T-helper 22 cell (primary cell): ENCODE results near the gene ARAF.
"Not testable (repeated sequence)": the region's sequence is repeated elsewhere in the genome, so short reads cannot be mapped to it uniquely, and the experiment has no call there.

Source experiments
- DNase-seq: peaks from one replicate; pipeline ENCODE4 v3.0.0-alpha.2; 2020; ENCODE audit warnings: low read depth

The ARAF gene

DNA sequence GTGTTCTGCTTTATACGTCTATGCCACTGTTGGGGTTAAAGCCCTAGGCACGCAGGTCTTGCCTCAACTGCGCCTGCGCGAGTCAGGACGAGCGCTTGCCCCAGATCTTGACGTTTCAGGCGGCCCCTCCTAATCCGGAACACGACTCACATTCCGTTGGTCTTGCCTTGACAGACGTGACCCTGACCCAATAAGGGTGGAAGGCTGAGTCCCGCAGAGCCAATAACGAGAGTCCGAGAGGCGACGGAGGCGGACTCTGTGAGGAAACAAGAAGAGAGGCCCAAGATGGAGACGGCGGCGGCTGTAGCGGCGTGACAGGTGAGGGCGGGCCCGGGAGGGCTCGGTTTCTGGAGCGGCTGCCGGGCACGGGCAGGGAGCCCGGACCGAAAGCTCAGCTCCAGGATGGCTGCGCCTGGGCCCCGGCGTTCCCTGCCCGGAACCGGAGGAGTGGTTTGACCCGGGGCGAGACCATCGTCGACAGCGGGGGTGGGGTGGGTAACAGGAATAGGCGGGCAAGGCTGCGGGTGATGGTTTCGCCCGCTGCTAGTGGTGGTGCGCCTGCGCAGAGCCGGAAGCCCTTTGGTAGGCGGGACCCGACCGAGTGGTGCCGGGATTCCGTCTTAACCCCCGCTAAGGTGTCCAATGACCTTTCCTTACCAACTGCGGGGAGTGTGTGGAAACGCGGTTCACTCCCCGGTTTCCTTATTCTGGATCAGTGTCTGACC is at the start of gene ARAF:
Gene ARAF (plus strand): TSS at position 272 of the 725 bp plus-strand sequence. CDS start 1,763 bp downstream, outside the sequence.
- DNase-seq: peak; percentile 95

DNA sequence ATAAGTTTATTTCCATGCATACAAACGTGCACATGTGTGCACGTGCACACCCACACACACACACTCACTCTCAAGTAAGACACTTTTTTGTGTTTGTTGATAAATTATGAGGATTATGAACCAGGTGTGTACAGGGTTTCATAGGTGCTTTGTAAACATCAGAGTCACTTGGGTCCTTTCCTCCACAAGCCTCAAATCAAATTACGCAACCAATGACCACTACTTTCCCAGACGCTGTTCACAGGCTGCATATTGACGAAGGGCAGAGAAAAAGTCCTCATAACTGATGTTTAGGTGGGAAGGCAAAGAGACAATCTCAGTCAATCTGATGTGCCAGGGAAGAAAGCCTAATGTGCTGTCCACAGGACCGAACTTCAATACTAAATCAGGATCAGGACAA is 48.6 kb upstream of the ARAF start:
- not testable (repeated sequence) for DNase-seq

DNA sequence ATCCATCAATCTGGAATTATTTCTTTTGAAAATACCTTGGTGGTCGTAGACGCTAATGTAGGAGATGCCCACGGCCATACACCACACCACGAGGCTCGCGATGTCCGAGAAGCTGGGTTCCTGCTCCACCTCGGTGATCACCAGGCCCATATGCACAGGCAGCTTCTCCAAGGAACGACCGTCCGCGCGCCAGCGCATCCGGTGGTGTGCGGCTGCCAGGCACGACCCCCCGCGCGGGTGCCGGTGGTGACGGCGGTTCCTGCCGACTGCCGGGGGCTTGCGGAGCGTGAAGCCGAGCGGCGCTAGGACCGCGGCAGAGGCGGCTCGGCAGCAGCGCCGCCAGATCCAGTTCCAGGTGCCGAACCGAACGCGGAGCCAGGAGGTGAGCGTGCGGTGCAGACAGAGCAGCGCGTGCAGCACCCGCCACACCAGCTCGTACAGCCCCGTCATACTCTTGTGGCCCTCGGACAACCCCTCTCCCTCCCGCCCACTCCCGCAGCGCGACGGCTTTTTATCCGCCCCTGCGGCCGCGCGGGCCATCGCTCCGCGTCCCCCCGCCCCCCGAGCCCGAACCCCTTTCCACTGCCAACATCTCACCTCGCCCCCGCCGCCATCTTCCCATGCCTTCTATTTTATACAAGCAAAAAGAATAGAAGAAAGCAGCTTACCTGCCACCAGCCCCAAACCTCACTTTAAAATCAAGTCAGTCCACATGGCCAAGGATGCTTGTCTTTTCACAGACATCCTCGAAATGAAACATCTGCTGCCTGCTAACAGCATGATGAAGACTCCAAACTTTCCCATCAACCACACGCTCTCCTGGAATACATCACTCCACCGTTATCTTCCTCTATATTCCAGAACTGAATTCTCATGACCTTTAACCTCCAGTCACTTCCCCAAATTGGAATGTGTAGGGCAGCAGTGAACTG is 47.7 kb upstream of the ARAF start:
- DNase-seq: not testable (repeated sequence)

DNA sequence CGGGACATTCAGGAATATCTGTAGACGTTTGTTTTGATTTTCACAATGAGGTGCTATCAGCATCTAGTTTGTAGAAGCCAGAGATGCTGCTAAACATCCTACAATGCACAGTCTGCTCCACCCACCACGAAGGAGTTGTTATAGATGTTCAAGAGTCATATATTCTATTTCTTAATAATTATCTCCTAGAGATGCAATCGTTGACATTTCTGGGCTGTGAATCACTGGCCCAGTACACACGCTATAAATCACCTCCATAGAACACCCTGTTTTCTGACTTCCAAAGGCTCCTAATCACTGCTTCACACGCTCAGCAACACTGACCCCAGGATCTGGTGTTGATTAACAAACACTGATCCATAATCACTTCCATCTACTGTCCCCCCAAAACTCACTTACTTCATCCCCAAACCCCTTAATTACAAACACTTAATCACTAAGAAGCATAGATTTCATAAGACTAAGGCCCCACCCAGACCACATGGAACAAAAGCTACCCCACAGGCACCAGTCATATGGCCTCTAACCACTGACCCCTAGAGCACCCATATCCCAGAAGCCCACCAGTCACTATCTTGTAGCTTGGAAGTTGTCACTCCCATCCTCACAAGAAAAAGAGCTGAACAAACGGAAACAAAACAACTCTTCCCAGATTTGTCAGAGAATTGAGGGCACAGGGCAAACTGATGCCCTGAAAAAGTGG is 46.3 kb upstream of the ARAF start:
- DNase-seq: no peak

DNA sequence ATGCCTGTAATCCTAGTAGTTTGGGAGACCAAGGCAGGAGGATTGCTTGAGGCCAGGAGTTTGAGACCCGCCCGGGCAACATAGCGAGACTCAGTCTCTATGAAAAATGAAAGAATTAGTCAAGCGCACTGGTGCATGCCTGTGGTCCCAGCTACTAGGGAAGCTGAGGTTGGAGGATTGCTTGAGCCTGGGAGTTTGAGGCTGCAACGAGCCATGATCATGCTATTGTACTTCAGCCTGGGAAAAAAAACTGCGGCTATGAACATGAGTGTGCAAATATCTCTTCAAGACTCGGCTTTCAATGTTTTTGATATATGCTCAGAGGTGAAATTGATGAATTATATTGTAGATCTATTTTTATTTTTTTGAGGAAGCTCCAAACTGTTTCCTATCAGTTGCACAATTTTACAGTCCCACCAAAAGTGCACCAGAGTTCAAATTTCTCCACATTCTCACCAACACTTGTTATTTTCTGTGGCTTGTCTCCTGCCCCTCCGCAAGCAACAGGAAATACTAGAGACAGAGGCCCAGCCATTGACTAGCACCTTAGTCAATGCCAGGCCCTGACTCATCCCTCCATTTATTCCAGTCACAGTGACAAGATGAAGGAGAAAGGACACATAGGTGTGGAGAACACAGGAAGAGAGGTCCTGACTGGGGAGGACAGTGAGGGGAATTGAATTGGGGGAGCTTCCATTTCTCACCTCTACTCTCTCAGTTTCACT is 44.9 kb upstream of the ARAF start:
- no peak for DNase-seq

DNA sequence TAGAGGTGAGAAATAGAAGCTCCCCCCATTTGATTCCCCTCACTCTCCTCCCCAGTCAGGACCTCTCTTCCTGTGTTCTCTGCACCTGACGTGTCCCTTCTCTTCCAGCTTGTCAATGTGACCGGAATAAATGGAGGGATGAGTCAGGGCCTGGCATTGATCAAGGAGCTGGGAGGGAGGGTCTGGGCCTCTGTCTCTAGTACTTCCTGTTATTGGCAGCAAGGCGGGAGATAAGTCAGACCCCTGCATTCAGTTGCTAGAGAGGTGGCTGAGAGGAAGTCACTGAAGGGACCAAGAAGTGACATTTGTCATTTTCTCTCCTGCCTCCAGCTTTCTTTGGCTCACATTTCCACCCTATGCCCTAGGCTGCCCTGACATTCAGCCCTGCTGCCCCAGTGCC is 42.9 kb upstream of the ARAF start:
- DNase-seq: no peak

DNA sequence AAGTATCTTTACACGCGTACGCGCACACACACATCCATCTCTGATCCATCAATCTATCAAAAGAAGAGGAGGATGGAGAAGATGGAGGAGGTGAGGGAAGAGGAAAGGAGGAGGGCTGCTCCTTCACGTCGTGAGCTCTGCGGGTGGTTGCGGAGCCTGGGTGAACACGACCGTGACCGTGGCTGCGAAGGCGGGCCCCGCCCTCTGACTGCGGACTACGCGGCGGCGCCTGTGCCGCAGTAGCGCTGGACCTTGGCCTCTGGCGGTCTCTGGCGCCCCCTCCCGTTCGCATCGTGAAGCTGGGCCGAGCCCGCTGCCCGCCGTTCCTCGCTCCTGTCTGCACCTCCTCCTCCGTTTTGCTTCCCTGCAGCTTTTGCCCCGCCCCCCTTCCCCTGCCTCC is 37.7 kb upstream of the ARAF start:
- peak; percentile 52 for DNase-seq

DNA sequence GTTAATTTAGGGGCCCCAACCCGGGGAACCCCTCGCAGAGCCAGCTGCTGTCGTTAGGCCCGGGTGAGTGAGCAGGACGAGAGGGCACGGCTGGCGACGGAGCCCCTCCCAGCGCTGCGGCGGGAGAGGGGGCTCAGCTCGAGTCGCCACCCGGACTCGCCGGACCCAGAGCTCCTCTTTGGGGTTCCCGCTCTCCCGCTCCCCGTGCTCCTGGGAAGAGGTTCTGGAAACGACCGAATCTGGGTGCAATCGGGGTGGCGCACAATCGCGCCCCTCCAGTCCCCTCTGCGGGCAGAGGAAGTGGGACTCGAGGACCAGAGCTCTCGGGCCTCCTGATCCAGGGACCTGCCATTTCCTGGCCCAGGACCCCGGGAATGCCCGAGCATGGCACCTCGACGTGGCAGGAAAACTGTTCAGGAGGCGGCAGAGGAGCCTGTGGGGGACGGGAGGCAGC is 37.3 kb upstream of the ARAF start:
- no peak for DNase-seq

DNA sequence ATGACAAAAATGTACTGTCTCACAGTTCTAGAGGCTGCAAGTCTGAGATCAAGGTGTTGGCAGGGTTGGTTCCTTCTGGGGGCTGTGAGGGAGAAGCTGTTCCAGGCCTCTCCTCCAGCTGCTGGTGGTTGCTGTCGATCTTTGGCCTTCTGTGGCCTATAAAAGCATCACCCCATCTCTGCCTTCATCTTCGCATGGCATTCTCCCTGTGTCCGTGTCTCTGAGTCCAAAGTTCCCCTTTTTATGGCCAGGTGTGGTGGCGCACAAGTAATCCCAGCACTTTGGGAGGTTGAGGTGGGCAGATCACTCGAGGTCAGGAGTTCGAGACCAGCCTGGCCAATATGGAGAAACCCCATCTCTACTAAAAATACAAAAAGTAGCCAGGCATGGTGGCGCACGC is 31.5 kb upstream of the ARAF start:
- DNase-seq: no peak

DNA sequence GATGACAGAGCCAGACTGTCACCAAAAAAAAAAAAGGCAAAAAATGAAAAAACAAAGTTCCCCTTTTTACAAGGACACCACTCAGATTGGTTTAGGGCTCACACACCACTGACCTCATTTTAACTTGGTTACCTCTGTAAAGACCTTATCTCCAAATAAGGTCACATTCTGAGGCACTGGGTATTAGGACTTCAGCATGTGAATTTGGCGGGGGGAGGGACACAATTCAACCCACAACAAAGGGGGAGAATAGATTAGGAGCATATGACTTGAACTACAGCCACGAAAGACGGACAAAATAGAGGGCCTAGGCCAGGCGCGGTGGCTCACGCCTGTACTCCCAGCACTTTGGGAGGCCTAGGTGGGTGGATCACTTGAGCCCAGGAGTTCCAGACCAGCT is 31.0 kb upstream of the ARAF start:
- DNase-seq: no peak

DNA sequence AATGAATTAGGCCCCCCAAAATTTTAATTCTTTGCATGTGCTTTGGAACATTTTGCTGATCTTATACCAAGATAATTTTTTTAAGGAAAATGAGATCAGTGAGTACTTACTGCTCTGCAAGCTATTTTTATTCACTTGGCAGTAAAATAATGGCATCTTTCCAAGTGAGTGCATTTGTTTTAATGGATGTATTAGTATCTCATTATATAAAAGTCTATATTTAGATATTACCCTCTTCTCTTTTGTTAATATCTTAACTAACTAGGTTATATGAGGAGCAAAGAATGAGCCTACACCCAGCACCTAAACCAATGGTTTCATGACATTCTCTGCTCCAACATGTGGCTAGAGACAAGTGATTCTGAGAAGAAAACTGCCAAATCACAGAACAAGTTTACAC is 21.1 kb upstream of the ARAF start:
- DNase-seq: no peak

DNA sequence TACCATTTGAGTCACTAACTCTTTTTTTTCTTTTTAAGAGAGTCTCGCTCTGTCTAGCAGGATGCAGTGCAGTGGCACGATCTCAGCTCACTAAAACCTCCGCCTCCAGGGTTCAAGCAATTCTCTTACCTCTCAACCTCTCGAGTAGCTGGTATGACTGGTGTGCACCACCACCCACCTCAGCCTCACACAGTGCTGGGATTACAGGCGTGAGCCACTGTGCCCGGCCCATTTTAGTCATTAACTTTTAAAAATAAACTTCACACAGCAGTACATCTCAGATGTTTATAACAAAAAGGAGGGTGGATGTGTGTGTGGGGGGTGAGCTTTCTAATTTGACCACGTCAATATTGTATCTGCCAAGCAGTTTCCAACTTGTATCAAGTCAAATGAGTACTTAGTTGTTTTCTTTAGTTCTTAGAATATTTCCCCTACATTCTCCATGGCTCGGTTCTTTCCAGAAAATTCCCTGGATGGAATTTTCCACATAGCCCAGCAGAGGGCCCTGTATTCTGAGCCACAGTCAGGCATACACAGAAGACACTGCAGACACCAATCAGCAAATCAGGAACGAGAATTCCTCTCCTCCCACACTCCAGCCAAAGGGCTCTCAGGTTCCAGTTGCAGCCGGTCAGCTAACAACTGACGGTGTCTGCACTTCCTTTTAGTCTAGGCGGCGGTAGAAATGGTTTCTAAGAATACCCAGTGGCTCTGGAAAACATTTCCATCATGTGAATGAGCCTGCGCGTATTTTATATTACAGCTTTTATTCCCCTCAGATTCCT is 20.1 kb upstream of the ARAF start:
- no peak for DNase-seq

DNA sequence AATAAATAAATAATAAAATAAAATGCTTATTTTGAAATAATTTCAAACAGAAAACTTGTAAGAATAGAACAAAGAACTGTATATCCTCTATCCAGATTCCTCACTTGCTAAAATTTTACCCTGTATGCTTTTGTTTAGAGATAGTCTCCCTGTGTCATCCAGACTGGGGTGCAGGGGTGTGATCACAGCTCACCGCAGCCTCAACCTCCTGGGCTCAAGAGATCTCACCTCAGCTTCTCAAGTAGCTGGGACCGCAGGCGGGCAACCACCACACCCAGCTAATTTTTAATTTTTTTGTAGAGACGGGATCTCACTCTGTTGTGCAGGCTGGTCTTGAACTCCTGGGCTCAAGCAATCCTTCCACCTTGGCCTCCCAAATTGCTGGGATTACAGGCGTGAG is 17.5 kb upstream of the ARAF start:
- no peak for DNase-seq

DNA sequence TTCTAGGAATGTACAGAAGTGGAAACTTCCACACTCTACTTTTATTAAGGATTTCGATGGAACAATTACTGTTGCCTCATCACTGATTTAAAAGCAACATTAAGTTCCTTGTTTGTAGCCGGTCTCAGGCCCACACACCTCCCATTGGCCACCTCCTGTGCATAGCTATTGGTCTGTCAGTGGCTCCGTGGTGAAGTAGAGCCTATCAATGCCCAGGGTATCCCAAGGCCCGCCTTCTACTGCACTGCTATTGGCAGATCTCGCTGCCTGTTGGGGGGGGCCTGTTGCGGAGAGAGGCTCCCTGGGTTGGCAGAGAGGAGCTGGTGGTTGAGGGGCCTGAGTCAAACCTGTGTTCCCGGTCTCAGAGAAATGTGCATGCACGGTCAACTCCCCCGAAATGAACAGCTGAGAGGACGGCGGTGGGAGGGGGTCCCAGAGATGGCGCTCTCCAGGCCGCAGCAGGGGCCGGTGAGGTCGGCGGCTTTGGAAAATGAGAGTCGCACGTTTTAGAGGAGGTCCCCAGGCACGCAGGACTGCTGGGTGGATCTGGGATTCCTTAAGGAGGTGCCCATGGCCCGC is 4.9 kb upstream of the ARAF start:
- DNase-seq: peak; percentile 76

DNA sequence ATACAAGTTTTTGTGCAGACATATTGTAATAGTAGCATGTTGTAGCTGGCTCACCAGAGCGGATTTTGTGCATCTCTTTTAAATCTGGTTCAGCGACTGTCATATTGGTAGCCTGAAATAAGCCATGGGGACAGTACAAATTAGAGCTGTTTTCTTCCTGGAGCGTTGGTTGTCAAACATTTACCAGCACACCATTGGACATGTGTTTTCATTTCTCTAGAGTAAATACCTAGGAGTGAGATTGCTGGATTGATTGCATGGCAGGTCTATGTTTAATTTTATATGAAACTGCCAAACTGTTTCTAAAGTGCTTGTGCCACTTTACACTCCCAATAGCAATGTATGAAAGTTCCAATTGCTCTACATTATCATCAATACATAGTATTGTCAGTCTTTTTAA is 2.6 kb upstream of the ARAF start:
- DNase-seq: no peak

DNA sequence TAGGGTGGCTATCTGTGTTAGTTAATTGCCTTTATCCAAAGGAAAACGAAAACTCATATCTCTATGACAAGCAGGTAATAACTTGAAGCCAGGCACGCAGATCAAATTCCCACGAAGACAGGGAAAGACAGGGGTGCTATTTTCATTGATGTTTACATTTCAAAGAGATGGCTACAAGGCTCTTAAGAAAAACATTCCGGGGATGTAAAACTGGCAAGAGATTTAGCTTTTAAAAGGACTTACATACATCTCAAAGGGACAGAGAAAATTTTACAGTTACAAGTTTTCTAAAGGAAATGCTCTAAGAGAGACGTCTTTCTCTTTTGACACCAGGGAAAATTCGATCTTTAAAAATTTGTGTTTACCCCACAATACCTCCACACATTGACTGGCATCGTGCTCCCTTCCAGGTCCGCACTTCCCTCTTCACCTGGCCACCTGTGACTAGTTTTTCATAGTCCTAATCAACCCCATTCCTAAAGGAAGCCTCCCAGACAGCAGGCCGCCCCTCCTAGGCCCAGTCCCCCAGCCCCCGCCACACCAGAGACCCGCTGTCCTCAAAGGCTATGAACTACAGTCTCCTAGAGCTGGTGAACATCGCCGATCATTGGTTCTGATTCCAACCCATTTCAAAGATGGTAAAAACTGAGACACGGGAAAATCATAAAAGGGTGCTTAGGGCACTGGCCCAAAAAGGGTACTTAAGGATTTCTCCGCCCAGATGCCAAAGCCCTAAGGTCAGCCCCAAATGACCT is 649 bp upstream of the ARAF start:
- no peak for DNase-seq

DNA sequence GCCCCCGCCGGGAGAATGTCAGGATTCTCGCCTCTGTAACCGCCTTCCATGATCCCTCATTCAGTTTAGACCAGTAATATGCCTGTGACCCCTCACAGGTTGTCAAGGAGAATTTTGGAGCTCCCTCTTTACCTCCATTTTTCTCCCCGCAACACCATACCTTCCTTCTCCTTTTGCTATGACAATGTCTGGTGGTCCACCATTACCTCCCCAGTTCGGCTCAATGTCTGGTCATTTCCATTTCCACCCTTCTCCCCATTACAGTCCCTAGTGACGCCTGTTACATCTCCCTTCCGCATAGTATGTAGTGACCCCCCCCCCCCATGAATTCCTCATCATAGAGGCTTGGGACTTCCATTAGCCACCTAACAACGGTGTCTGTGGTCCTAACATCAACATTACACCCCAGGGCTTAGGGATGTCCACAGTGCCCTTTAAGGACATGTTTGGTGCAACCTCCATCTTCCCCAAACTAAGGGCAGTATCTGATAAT is 700 bp downstream of the ARAF start:
- DNase-seq: no peak

DNA sequence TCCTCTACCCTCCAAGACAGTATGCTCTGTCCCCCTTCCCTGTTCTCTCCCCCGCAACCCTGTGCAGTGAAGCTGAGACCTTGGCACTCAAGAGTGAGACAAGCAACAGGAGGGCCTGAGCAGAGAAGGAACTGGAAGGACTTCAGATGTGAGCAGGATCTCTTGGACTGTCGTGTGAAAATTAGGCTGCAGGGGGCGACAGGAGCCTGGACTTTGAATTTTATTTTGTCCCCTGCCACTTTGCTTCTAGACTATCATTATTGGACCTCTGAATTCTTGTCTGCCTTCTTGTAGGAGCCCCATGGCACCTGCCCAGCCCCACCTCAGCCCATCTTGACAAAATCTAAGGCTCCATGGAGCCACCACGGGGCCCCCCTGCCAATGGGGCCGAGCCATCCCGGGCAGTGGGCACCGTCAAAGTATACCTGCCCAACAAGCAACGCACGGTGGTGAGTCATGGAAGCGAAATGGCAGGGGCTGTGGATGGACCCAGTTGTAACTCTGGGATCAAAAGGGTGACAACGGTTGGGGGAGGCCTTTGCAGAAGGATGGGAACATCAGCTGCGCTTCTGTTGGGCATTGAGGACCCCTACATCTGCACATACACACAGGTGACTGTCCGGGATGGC is 1.7 kb downstream of the ARAF start:
- no peak for DNase-seq

DNA sequence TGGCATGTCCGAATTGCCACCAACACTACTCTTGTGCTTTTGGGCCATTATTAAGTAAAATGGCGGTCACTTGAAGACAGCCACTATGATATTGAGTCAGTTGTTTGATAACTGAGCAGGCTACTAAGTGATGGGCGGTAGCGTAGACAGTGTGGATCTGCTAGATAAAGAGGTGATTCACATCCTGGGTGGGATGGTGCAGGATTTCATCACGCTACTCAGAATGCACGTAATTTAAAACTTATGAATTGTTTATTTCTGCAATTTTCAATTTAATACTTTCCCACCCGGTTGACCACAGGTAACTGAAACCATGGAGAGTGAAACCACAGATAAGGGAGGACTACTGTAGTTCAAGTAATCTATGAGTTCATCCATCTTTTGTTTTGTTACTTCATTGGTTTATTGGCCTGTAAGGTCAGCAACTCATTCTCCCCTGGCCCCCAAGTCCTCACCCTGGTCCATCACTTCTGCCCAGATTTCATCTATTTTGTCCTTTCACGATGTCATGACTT is 2.9 kb downstream of the ARAF start:
- DNase-seq: no peak
